Heart right ventricle (tissue), 16 donors: ENCODE data around the gene SCAMP5. TPM values are rescaled to one million over a fixed set of nuclear protein-coding genes. Genes with fewer than 3 reads are reported as not detected.

Experiments
- ATAC-seq, 8 donors: fragments of 200-7000 bp; cut with Tn5 transposase; one replicate each; pipeline ENCODE4 v1.9.1; 2020; ENCODE audit warnings: mild to moderate bottlenecking in 8 of 8, moderate library complexity in 8 of 8, moderate number of reproducible peaks in 1 of 8
- DNase-seq, 2 donors: peaks; one replicate each; pipeline ENCODE4 v3.0.0-alpha.2; 2020
- H3K27ac ChIP-seq, 10 donors: fragments of 200-600 bp; sonication (generic) in 2 of 10; one replicate each; pipeline versions ENCODE4 v1.5.0 to v1.8.0; 2020 to 2022; ENCODE audit warnings: mild to moderate bottlenecking in 3 of 10
- H3K27me3 ChIP-seq, 7 donors: fragments of 200-600 bp; one replicate each; pipeline ENCODE4 v1.8.0; 2021 to 2022; ENCODE audit warnings: mild to moderate bottlenecking in 2 of 7
- H3K36me3 ChIP-seq, 9 donors: fragments of 200-600 bp; sonication (generic) in 1 of 9; one replicate each; pipeline versions ENCODE4 v1.5.0 to v1.8.0; 2020 to 2022; ENCODE audit warnings: mild to moderate bottlenecking in 2 of 9
- H3K4me1 ChIP-seq, 9 donors: fragments of 200-600 bp; sonication (generic) in 1 of 9; one replicate each; pipeline versions ENCODE4 v1.5.0 to v1.8.0; 2020 to 2022; ENCODE audit warnings: mild to moderate bottlenecking in 4 of 9
- H3K4me3 ChIP-seq, 10 donors: fragments of 200-600 bp; sonication (generic) in 2 of 10; one replicate each; pipeline versions ENCODE4 v1.5.0 to v1.8.0; 2020 to 2022; ENCODE audit warnings: mild to moderate bottlenecking in 7 of 10, moderate library complexity in 2 of 10
- H3K9me3 ChIP-seq, 11 donors: fragments of 200-600 bp in 10 of 11; sonication (generic) in 2 of 11; one replicate each; pipeline versions ENCODE4 v1.5.0 to v1.8.0; 2013 to 2022; ENCODE audit warnings: mild to moderate bottlenecking in 2 of 11, control low read depth in 1 of 11, moderate library complexity in 1 of 11
- CTCF ChIP-seq, 9 donors: fragments of 200-600 bp; sonication (generic) in 2 of 9; IDR thresholded peaks; one replicate each; pipeline versions ENCODE4 v1.5.0 to v1.8.0; 2021 to 2022; ENCODE audit warnings: antibody characterized with exemption in 9 of 9, mild to moderate bottlenecking in 5 of 9, moderate library complexity in 1 of 9
- WGBS, 2 donors: extraction: QIAGEN DNeasy Blood & Tissue Kit; methylation state at CpG; one replicate each; pipeline ENCODE4 v1.1.7; 2013; ENCODE audit warnings: inconsistent platforms in 1 of 2; 5-methylcytosine and 5-hydroxymethylcytosine counted together
- intact Hi-C, 10 donors: fragments of 100-400 bp; cut with DNase I; formaldehyde crosslinking; loops; one replicate each; pipeline versions ENCODE4 v1.11.1 to v1.14.2; 2022
- polyA plus RNA-seq, 2 donors: library from polyadenylated mRNA; stranded (reverse); fragments of 200-250 nt; gene quantifications; one replicate each; pipeline ENCODE4 v1.2.3, GENCODE V29; 2013
- total RNA-seq, 10 donors: library from RNA; stranded (reverse); fragmentation: NEBNext Ultra II Directional in 3 of 10; extraction: Animal tissue kit (Norgen Biotek cat#: 25700) in 3 of 10; gene quantifications; one replicate each; pipeline versions ENCODE4 v1.2.1 to v1.2.4, GENCODE V29; 2021 to 2023
- donor health status: Arrhythmogenic right ventricular cardiomyopathy.
- donor health status: ischemic (EF 13 %, LVEDD 7.1; RV severe dilation, severe dysfunction).
- donor health status: healthy with polysubstance abuse.
- donor health status: DM: no; HTN: yes; CAD: no.
- donor health status: DM: no; HTN: no; CAD: no.
- donor health status: ischemic (EF 25% LVEDD 6.9; RV normal size, moderate dysfunction).
- donor health status: ischemic (EF 25% LVEDD 5.7; RV mildly dilated, moderate dysfunction).
- donor health status: healthy.
- donor health status: DM: yes; HTN: yes; CAD: no.
- donor health status: Ischemic cardiomyopathy.
- donor health status: ischemic (EF 35%, LVEDD 5.7; RV mildly dilated, moderate dysfunction).
- donor health status: nonischemic (EF 11% LVEDD 7.7; RV severe dilation, severe dysfunction).
- donor health status: DM: yes; HTN: yes; CAD: no.
- donor health status: PGD.
- donor health status: ischemic (EF 29% LVEDD 5.4; RV normal size, mild dysfunction).
- donor health status: nonischemic (EF 23%, LVEDD 6.1; RV moderate dilation, normal function).

The SCAMP5 gene
- total and polyA plus RNA-seq, 12 donors = 0.55 to 7.5 (median 3.8) TPM

GRCh38 chr15:75025548-75026260 lies 30.3 kb downstream of the SCAMP5 start:
- Histone ChIP-seq H3K27me3 (no peaks in the 10 kb centered on the region), H3K9me3 (no peaks in the 10 kb centered on the region), H3K27ac (peak overlapping the region in 1 of 10 donors; percentile 97), H3K4me1 (peaks cover 17 to 51% (median 39%) of the 10 kb centered on the region in 9 donors), H3K4me3 (no peak overlapping the region), H3K36me3 (peaks cover 0 to 17% (median 0%) of the 10 kb centered on the region in 9 donors)
- TF ChIP-seq CTCF (IDR thresholded peaks at IDR 0.05) = no peak
- ATAC-seq = no peak
- no peak for DNase-seq
- intact Hi-C loops = loop anchor here in 1 of 10 donors (10.0 kb wide), 1 partner anchor 309 kb away; the partner anchor contains the start of gene COMMD4
- WGBS, 2 donors = 94% methylated on average over 5 of the region's 5 CpGs

- no peaks in the 10 kb centered on the region for H3K27me3 ChIP-seq
- peaks cover 0 to 17% (median 0%) of the 10 kb centered on the region in 9 donors for H3K36me3 ChIP-seq
- no peak overlapping the region for H3K27ac ChIP-seq
- H3K4me1 ChIP-seq = peaks cover 17 to 69% (median 55%) of the 10 kb centered on the region in 9 donors
- no peak overlapping the region for H3K4me3 ChIP-seq
- DNase-seq (no peak), ATAC-seq (no peak)
- H3K9me3 ChIP-seq = no peaks in the 10 kb centered on the region
- intact Hi-C loops = loop anchor here in 1 of 10 donors (10.0 kb wide), 1 partner anchor 307 kb away; the partner anchor contains the start of gene COMMD4
- 88 to 93% methylated on average over 7 of the region's 7 CpGs for WGBS, 2 donors
- no peak for TF ChIP-seq CTCF (IDR thresholded peaks at IDR 0.05)
Measured at GRCh38 chr15:75027551-75027950, 32.2 kb downstream of the SCAMP5 start.

GRCh38 chr15:75028991-75029377 lies 33.6 kb downstream of the SCAMP5 start:
- DNase-seq = no peak
- Histone ChIP-seq H3K4me1 (peaks cover 17 to 66% (median 51%) of the 10 kb centered on the region in 9 donors), H3K36me3 (peaks cover 0 to 17% (median 0%) of the 10 kb centered on the region in 9 donors), H3K9me3 (no peaks in the 10 kb centered on the region), H3K27me3 (no peaks in the 10 kb centered on the region), H3K4me3 (peak overlapping the region in 1 of 10 donors; percentile 32), H3K27ac (peak overlapping the region in 9 of 10 donors; percentile 70 to 89 (median 84))
- 74 to 79% methylated on average over 4 of the region's 4 CpGs for WGBS, 2 donors
- no peak for TF ChIP-seq CTCF (IDR thresholded peaks at IDR 0.05)
- peak in 3 of 8 donors; percentile 0 to 3 (median 1) for ATAC-seq
- intact Hi-C loops = loop anchor here in 8 of 10 donors (1.0 to 10.0 kb wide), 6 partner anchors 14 to 306 kb away; partner anchors contain the start of genes C15orf39 (in 1 of the 8) and COMMD4 (in 1 of the 8)

- intact Hi-C loops = loop anchor here in 9 of 10 donors (1.0 to 10.0 kb wide), 8 partner anchors 14 to 305 kb away; partner anchors contain the start of genes C15orf39 (in 2 of the 9) and COMMD4 (in 1 of the 9)
- DNase-seq (peak; percentile 93 to 94), ATAC-seq (peak; percentile 83 to 94 (median 90))
- 19 to 24% methylated on average over 12 of the region's 12 CpGs for WGBS, 2 donors
- peak overlapping the region; percentile 4 to 89 (median 82) for H3K27ac ChIP-seq
- H3K4me3 ChIP-seq = peak overlapping the region in 7 of 10 donors; percentile 12 to 40 (median 32)
- peak; percentile 84 to 97 (median 95) for TF ChIP-seq CTCF (IDR thresholded peaks at IDR 0.05)
- no peaks in the 10 kb centered on the region for H3K27me3 ChIP-seq
- no peaks in the 10 kb centered on the region for H3K9me3 ChIP-seq
- H3K4me1 ChIP-seq = peaks cover 13 to 66% (median 46%) of the 10 kb centered on the region in 9 donors
- H3K36me3 ChIP-seq = peaks cover 0 to 17% (median 0%) of the 10 kb centered on the region in 9 donors
Measured at GRCh38 chr15:75029378-75030022, 34.1 kb downstream of the SCAMP5 start.
